Skeletal muscle satellite cell (primary cell): ENCODE data around the gene PIWIL4.
A peak's percentile ranks its signal among the peaks of the same experiment; 100 is the strongest.
"Not testable (repeated sequence)": the region's sequence is repeated elsewhere in the genome, so short reads cannot be mapped to it uniquely, and the experiment has no call there.

Experiments used
- H3K27me3 ChIP-seq: 2 replicates; pipeline ENCODE4 v1.7.0; 2013; ENCODE audit warnings: low read length; ENCODE audit not compliant: control insufficient read depth, insufficient read depth
- H3K36me3 ChIP-seq: 2 replicates; pipeline ENCODE4 v1.7.0; 2013; ENCODE audit warnings: mild to moderate bottlenecking, control low read depth, low read length; ENCODE audit not compliant: insufficient read depth
- H3K4me1 ChIP-seq: 2 replicates; pipeline ENCODE4 v1.7.0; 2013; ENCODE audit warnings: low read length; ENCODE audit not compliant: control insufficient read depth, insufficient read depth
- H3K4me2 ChIP-seq: 2 replicates; pipeline ENCODE4 v1.7.0; 2013; ENCODE audit warnings: mild to moderate bottlenecking, low read length
- H3K4me3 ChIP-seq: 2 replicates; pipeline ENCODE4 v1.7.0; 2013; ENCODE audit warnings: low read length
- H3K9ac ChIP-seq: 2 replicates; pipeline ENCODE4 v1.7.0; 2013; ENCODE audit warnings: mild to moderate bottlenecking, low read depth, low read length, moderate library complexity
- H3K9me3 ChIP-seq: replicated peaks from 2 replicates; pipeline ENCODE4 v1.7.0; 2013; ENCODE audit warnings: mild to moderate bottlenecking, control low read depth, low read length

PIWIL4 gene

GRCh38 chr11:94641167-94641761 is 74.1 kb downstream of the PIWIL4 start:
- Histone ChIP-seq H3K27me3 (no peaks in the 10 kb centered on the region), H3K9me3 (no peaks in the 10 kb centered on the region), H3K4me1 (peaks cover 9% of the 10 kb centered on the region), H3K4me2 (no peak overlapping the region), H3K36me3 (no peaks in the 10 kb centered on the region), H3K4me3 (no peak overlapping the region), H3K9ac (no peak overlapping the region)

DNA sequence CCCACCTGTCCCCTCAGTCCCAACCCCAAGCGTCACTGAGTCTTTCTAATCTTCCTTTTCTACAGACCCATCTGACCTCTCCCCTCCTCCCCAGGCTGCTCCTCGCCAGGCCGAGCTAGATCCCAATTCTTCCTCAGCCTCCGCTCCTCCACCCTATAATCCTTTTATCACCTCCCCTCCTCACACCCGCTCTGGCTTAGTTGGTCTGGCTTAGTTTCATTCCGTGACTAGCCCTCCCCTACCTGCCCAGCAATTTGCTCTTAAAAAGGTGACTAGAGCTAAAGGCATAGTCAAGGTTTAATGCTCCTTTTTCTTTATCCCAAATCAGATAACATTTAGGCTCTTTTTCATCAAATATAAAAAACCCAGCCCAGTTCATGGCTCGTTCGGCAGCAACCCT is 76.0 kb downstream of the PIWIL4 start:
- H3K9me3 ChIP-seq, H3K36me3 ChIP-seq, H3K27me3 ChIP-seq: not testable (repeated sequence)

DNA sequence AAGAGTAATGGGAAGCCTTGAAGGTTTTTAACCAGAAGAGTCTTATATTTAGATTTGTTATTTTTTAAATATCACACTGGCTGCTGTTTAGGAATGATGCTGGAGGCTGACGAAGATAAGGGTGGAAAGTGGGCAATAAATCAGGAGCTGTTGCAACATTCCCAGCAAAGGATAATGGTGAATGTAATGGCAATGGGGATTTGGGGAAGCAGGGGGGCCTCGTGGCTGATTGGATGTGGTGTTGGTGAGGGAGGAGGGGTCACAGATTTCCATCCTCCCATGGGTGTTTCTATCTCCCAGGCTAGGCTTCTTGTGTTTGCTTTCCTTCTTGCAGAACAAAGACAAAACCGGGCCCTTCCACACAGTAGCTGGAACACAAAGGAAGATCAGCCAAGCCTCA is 80.8 kb downstream of the PIWIL4 start:
- Histone ChIP-seq H3K4me3 (no peak overlapping the region), H3K9ac (no peak overlapping the region), H3K36me3 (no peaks in the 10 kb centered on the region), H3K27me3 (no peaks in the 10 kb centered on the region), H3K9me3 (no peaks in the 10 kb centered on the region), H3K4me1 (peaks cover 10% of the 10 kb centered on the region), H3K4me2 (no peak overlapping the region)

More for the DNA sequence above, 76.0 kb downstream of the PIWIL4 start:
- not testable (repeated sequence) for H3K4me1 ChIP-seq, H3K9ac ChIP-seq, H3K4me2 ChIP-seq, H3K4me3 ChIP-seq

DNA sequence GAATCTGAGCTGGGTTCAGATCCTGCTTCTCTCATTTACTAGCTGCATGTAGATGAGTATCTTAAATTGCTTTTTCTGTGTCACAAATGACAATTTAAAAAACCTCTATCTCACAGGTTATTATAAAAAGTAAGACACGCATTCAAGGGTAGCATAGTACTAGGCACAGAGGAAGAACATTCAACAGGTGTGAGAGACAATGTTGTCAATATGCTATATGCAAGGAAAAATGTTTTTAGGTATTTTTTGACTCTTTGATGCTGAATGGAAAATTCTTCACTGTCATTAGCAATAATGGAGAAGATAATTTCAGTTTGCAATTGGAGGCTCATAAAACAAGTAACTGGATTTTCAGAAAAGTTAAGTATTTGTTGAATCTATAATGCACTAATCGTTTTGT is 81.6 kb downstream of the PIWIL4 start:
- Histone ChIP-seq H3K4me1 (peaks cover 10% of the 10 kb centered on the region), H3K4me2 (no peak overlapping the region), H3K4me3 (no peak overlapping the region), H3K9me3 (no peaks in the 10 kb centered on the region), H3K36me3 (no peaks in the 10 kb centered on the region), H3K27me3 (peaks cover 5% of the 10 kb centered on the region), H3K9ac (no peak overlapping the region)

DNA sequence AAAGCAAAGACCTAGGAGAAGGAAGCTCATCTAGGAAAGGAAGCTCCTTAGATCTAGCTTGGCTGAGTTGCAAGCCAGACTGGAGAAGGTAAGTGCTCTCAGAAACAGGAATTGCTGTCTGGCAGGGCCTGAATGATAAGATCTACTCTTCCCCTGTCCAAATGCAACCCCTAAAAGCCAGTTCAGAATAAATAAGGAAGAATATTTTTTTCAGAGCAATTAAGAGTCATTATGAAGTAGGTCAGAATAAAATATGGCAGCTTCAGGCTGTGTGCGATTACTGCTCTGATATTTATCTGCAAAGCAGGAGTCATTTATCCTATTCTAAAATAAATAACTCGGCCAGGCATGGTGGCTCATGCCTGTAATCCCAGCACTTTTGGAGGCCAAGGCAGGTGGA is 82.1 kb downstream of the PIWIL4 start:
- peaks cover 5% of the 10 kb centered on the region for H3K27me3 ChIP-seq
- no peaks in the 10 kb centered on the region for H3K9me3 ChIP-seq
- H3K4me1 ChIP-seq = peaks cover 10% of the 10 kb centered on the region
- H3K4me2 ChIP-seq = no peak overlapping the region
- no peaks in the 10 kb centered on the region for H3K36me3 ChIP-seq
- H3K9ac ChIP-seq = no peak overlapping the region
- no peak overlapping the region for H3K4me3 ChIP-seq

DNA sequence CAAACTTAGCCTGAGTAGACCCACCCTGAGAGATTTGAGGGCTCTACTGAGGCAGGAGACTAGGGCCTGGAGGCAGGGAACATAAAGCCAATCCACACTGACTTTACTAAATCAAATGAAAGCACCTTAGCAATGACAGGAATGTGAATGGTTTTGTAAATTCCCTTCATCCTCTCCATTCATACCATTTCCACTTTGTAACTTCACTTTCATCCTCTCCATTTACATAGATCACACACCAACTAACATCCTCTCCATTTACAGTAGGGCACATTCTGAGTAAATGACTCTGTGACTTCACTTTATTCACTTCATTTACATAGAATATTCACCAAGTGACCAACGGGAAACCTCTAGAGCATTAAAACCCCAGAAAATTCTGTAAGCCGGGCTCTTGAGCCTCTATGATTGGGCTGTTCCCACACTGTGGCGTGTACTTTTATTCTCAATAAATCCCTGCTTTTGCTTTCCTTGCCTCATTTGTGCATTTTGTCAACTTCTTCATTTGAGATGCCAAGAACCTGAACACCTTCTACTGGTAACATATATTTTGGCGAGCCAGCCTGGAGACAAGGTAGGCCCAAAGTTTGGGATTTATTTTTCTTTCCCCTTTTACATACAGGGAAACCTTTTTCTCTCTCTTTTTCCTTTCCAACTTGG is 82.9 kb downstream of the PIWIL4 start:
- Histone ChIP-seq H3K9me3 (no peaks in the 10 kb centered on the region), H3K9ac (no peak overlapping the region), H3K4me1 (peaks cover 10% of the 10 kb centered on the region), H3K36me3 (no peaks in the 10 kb centered on the region), H3K27me3 (peaks cover 6% of the 10 kb centered on the region), H3K4me3 (no peak overlapping the region), H3K4me2 (no peak overlapping the region)

DNA sequence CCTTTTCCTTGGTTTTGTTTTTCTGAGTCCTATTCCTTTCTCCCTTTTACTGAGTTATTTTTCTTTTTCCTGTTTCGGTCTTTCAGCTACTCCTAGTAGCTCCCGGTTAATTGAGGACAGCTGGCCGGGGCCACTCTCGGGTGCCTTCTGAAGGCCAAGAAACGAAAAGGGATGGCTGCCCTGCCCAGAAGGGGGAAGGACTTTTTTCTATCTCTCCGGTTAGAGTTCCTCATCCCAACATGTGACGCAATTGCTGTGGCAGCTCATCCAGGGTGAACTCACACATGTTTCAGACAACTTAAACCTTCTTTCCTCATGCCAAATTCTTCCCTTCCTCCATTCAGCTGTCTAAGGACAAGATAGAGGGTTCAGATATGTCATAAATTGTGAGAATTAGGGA is 83.6 kb downstream of the PIWIL4 start:
- Histone ChIP-seq H3K36me3 (no peaks in the 10 kb centered on the region), H3K4me1 (peaks cover 10% of the 10 kb centered on the region), H3K27me3 (peaks cover 10% of the 10 kb centered on the region), H3K4me2 (peak overlapping the region; percentile 65), H3K4me3 (no peak overlapping the region), H3K9ac (peak overlapping the region; percentile 47), H3K9me3 (no peaks in the 10 kb centered on the region)

- Histone ChIP-seq H3K36me3 (no peaks in the 10 kb centered on the region), H3K27me3 (peaks cover 17% of the 10 kb centered on the region), H3K4me1 (peaks cover 10% of the 10 kb centered on the region), H3K9ac (no peak overlapping the region), H3K9me3 (no peaks in the 10 kb centered on the region), H3K4me2 (no peak overlapping the region), H3K4me3 (no peak overlapping the region)
Observed at GRCh38 chr11:94652735-94653284, 85.6 kb downstream of the PIWIL4 start.

GRCh38 chr11:94653561-94653960 is 86.4 kb downstream of the PIWIL4 start:
- no peak overlapping the region for H3K4me3 ChIP-seq
- H3K9ac ChIP-seq = no peak overlapping the region
- H3K4me1 ChIP-seq = peaks cover 10% of the 10 kb centered on the region
- no peaks in the 10 kb centered on the region for H3K9me3 ChIP-seq
- no peak overlapping the region for H3K4me2 ChIP-seq
- H3K27me3 ChIP-seq = peaks cover 17% of the 10 kb centered on the region
- no peaks in the 10 kb centered on the region for H3K36me3 ChIP-seq

GRCh38 chr11:94654201-94654600 is 87.0 kb downstream of the PIWIL4 start:
- H3K9ac ChIP-seq = no peak overlapping the region
- H3K36me3 ChIP-seq = no peaks in the 10 kb centered on the region
- H3K9me3 ChIP-seq = no peaks in the 10 kb centered on the region
- peaks cover 10% of the 10 kb centered on the region for H3K4me1 ChIP-seq
- no peak overlapping the region for H3K4me3 ChIP-seq
- H3K27me3 ChIP-seq = peaks cover 17% of the 10 kb centered on the region
- no peak overlapping the region for H3K4me2 ChIP-seq

- no peaks in the 10 kb centered on the region for H3K36me3 ChIP-seq
- H3K9ac ChIP-seq = no peak overlapping the region
- H3K4me2 ChIP-seq = no peak overlapping the region
- H3K4me3 ChIP-seq = no peak overlapping the region
- H3K27me3 ChIP-seq = peaks cover 20% of the 10 kb centered on the region
- H3K4me1 ChIP-seq = peaks cover 8% of the 10 kb centered on the region
- no peaks in the 10 kb centered on the region for H3K9me3 ChIP-seq
Observed at GRCh38 chr11:94655291-94655690, 88.1 kb downstream of the PIWIL4 start.

DNA sequence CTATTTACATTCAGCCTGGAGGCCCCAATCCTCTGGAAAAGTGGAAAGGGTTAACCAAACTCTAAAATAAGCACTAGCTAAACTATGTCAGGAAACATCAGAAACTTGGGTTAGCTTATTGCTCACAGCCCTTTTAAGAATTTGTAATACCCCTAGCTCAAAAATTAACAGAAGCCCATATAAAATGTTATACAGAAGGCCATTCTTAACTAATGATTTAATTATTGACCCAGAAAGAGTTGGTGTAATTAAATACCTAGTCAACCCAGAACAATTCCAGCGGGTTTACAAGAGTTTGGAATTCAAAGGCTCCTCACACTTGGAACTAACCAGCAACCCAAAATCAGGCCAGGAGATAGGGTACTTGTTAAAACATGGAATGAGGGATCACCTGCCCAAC is 88.8 kb downstream of the PIWIL4 start:
- Histone ChIP-seq H3K9me3 (no peaks in the 10 kb centered on the region), H3K27me3 (peaks cover 24% of the 10 kb centered on the region), H3K9ac (no peak overlapping the region), H3K4me2 (no peak overlapping the region), H3K4me3 (no peak overlapping the region), H3K36me3 (no peaks in the 10 kb centered on the region), H3K4me1 (peaks cover 2% of the 10 kb centered on the region)
